K562 treated with DMSO at 1 percent for 24 hours (cell line): Measurements from ENCODE around the gene BMAL1. TPM values are rescaled to one million over a fixed set of nuclear protein-coding genes. Genes with fewer than 3 reads are reported as not detected.

ENCODE experiments used
- total RNA-seq: library from RNA; unstranded; fragments of 300-600 nt; gene quantifications from 2 replicates; pipeline ENCODE4 v1.2.3, GENCODE V29; 2022; ENCODE audit warnings: low read depth; ENCODE audit not compliant: insufficient read depth

BMAL1 gene
- 1.2 and 3.0 TPM in 2 replicates for total RNA-seq

GRCh38 chr11:13277768-13278608 is at the start of gene BMAL1:
Gene BMAL1 (plus strand): TSS chr11:13277790. CDS start chr11:13354309, 76,519 bp downstream.

Other genes with a start within 250 kb of the BMAL1 start
- gene BTBD10, start 185.4 kb downstream of the BMAL1 start, total RNA-seq, result 9.0 and 12.1 TPM in 2 replicates
- gene PTH, start 218.2 kb downstream of the BMAL1 start, total RNA-seq, result not detected in 2 replicates